ENCODE measurements around the gene CACNA2D3.

CACNA2D3 gene

DNA sequence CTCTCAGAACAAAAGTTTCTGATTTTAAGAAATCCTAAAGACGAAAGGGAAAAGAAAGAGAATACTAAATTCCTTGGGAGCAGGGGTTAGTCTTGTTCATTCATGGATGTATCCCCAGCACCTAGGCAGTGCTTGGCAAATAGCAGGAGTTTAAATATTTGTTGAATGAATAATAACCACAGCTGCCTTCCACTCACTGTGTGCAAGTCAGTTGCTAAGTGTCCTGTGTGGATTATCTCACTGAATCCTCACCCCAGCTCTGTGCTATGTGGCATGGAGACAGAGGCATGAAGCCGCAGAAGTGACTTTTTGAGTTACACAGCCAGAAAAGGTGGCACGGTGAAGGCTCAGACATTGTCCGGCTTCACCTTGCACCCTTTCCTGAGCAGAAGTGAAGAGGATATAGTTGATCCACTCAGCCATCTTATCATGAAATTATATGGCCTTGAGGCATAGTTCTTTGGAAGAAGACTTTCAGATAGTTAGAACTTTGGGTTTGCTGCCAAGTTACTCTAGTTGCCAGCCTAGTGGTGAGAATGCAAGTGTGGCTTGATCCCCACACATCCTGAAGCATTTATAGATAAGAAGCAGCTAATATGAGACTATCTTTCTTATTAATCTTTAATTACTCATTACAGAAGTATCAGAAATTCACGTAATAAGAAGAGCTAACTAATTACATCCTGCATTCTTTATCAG, 450.0 kb downstream of the CACNA2D3 start:
- no peak overlapping the region for H3K27ac ChIP-seq
- H3K4me3 ChIP-seq (ENCODE audit: low read depth, low read length): no peak overlapping the region
- no peaks in the 10 kb centered on the region for H3K27me3 ChIP-seq (ENCODE audit: insufficient read depth, low read depth, severe bottlenecking)
- H3K9me3 ChIP-seq (ENCODE audit: severe bottlenecking): no peaks in the 10 kb centered on the region
- no peak for DNase-seq
- TF ChIP-seq, protein P1, sequence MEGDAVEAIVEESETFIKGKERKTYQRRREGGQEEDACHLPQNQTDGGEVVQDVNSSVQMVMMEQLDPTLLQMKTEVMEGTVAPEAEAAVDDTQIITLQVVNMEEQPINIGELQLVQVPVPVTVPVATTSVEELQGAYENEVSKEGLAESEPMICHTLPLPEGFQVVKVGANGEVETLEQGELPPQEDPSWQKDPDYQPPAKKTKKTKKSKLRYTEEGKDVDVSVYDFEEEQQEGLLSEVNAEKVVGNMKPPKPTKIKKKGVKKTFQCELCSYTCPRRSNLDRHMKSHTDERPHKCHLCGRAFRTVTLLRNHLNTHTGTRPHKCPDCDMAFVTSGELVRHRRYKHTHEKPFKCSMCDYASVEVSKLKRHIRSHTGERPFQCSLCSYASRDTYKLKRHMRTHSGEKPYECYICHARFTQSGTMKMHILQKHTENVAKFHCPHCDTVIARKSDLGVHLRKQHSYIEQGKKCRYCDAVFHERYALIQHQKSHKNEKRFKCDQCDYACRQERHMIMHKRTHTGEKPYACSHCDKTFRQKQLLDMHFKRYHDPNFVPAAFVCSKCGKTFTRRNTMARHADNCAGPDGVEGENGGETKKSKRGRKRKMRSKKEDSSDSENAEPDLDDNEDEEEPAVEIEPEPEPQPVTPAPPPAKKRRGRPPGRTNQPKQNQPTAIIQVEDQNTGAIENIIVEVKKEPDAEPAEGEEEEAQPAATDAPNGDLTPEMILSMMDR (IDR thresholded peaks at IDR 0.05; ENCODE audit: low read depth, low read length): no peak
- H3K36me3 ChIP-seq: no peaks in the 10 kb centered on the region

DNA sequence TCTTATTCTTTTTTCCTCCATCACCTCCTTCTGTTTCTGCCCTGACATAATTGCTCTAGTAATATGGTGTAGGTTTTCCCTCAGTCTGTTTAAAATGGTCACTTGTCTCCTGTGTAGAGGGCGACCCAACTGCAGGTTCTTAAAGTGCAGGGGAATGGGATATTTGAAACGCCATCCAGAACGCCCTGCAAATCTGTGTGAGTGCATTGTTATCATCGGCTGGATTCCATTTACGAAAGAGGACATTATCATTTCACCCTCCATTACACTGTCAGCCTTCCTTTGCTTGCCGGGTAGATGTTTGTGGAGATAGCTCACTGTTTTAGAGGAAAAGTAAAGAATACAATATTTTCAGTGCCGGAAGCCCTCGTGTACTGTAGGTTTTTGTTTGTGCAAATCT, 451.5 kb downstream of the CACNA2D3 start:
- Histone ChIP-seq H3K9me3 (ENCODE audit: severe bottlenecking) (no peaks in the 10 kb centered on the region), H3K36me3 (no peaks in the 10 kb centered on the region), H3K27ac (no peak overlapping the region), H3K4me3 (ENCODE audit: low read depth, low read length) (no peak overlapping the region), H3K27me3 (ENCODE audit: insufficient read depth, low read depth, severe bottlenecking) (no peaks in the 10 kb centered on the region)
- TF ChIP-seq, protein P1 (IDR thresholded peaks at IDR 0.05; ENCODE audit: low read depth, low read length): no peak
- no peak for DNase-seq

DNA sequence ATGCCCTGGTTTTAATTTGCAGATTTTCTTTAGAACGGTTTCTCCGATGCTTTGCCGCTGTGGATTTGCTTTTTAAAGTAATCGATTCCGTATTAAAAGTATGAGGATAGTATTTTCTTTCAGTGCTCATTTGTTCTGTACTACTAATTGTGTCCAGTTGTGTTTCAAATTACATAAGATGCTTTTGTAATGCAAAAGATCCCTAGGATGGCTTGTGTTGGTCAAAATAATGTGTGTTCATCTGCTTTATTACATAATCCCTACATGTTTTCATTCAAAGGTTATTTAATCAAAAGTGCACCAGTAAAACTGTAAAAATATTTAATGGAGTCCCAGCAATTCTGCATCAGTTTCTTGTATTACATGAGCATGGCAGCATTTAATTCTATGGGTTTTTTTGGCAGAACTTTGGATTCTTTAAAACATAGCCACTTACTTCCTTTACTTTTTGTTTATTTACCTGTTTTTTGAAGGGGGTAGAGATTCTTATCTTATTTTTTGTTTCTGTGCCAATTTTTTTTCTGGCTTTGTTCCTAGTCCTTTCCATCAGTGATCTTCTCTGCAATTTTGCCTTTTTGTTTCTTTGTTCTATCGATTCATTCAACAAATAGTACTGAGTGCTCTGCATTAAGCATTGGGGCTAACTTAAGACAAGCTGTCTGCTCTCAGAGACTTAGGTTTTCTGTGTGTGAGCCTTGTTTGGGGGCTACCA, 452.7 kb downstream of the CACNA2D3 start:
- Histone ChIP-seq H3K27me3 (ENCODE audit: insufficient read depth, low read depth, severe bottlenecking) (no peaks in the 10 kb centered on the region), H3K9me3 (ENCODE audit: severe bottlenecking) (no peaks in the 10 kb centered on the region), H3K4me3 (ENCODE audit: low read depth, low read length) (no peak overlapping the region), H3K27ac (no peak overlapping the region), H3K36me3 (no peaks in the 10 kb centered on the region)
- TF ChIP-seq, protein P1 (IDR thresholded peaks at IDR 0.05; ENCODE audit: low read depth, low read length): no peak
- no peak for DNase-seq

DNA sequence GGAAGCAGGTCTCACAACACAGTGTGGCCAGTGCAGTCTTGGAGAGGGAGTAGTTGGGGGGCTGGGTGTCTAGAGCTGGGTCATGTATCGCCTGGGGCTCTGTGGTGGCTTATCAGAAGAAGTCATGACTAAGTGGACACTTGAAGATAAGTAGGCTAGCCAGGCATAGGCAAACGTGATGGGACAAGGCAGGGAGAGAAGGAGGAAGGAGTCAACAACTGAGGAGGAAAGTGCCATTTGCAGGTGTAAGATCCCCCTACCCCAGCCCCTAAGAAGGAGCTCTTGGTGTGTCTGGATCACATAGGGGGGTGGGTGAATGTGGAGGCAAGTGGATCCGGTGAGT, 453.2 kb downstream of the CACNA2D3 start:
- H3K27ac ChIP-seq: no peak overlapping the region
- no peaks in the 10 kb centered on the region for H3K36me3 ChIP-seq
- DNase-seq: no peak
- H3K4me3 ChIP-seq (ENCODE audit: low read depth, low read length): no peak overlapping the region
- H3K9me3 ChIP-seq (ENCODE audit: severe bottlenecking): no peaks in the 10 kb centered on the region
- TF ChIP-seq, protein P1 (IDR thresholded peaks at IDR 0.05; ENCODE audit: low read depth, low read length): no peak
- no peaks in the 10 kb centered on the region for H3K27me3 ChIP-seq (ENCODE audit: insufficient read depth, low read depth, severe bottlenecking)

DNA sequence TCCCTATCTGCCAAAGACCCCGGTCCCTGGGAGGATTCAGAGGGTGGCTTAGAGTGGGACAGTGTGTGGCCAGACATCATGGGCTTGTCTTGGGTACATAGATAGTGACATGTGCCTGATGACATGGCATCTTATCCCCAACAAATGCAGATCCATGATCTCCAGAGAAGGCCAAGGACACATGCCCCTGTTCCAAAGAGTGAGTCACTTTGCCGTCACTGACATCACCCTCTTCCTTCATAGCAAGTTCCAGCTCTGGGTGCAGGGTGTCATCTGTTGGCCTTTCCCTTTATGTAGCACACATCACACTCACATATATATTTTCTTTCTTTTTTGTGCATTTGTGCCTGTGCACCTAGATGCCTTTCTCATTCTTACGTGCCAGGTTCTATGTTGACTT, 455.0 kb downstream of the CACNA2D3 start:
- no peaks in the 10 kb centered on the region for H3K27me3 ChIP-seq (ENCODE audit: insufficient read depth, low read depth, severe bottlenecking)
- no peak overlapping the region for H3K27ac ChIP-seq
- no peak overlapping the region for H3K4me3 ChIP-seq (ENCODE audit: low read depth, low read length)
- DNase-seq: no peak
- no peaks in the 10 kb centered on the region for H3K9me3 ChIP-seq (ENCODE audit: severe bottlenecking)
- no peaks in the 10 kb centered on the region for H3K36me3 ChIP-seq
- TF ChIP-seq, protein P1 (IDR thresholded peaks at IDR 0.05; ENCODE audit: low read depth, low read length): no peak

Measured in WERI-Rb-1 (cell line).